Islet of Langerhans (tissue), 1 donor: ENCODE measurements around the gene USP37.

ENCODE experiments used
- FAIRE-seq: peaks from one replicate; lab custom pipeline; 2011; peaks lifted over from hg19 to GRCh38; lab: Jason Lieb, UNC

The USP37 gene

GRCh38 chr2:218430721-218431120 is 137.4 kb downstream of the USP37 start:
- FAIRE-seq: no peak

- no peak for FAIRE-seq
These were observed 138.0 kb downstream of the USP37 start for GRCh38 chr2:218429911-218430692.

- FAIRE-seq: no peak
These were observed 139.1 kb downstream of the USP37 start for GRCh38 chr2:218428846-218429558.

- no peak for FAIRE-seq
These were observed 140.4 kb downstream of the USP37 start for GRCh38 chr2:218427741-218428140.

- FAIRE-seq: no peak
These were observed 142.6 kb downstream of the USP37 start for GRCh38 chr2:218425531-218425930.

GRCh38 chr2:218423584-218423983 is 144.6 kb downstream of the USP37 start:
- no peak for FAIRE-seq

- no peak for FAIRE-seq
These were observed 145.6 kb downstream of the USP37 start for GRCh38 chr2:218422403-218423086.

- no peak for FAIRE-seq
These were observed 147.1 kb downstream of the USP37 start for GRCh38 chr2:218421027-218421426.

GRCh38 chr2:218419630-218420216 is 148.4 kb downstream of the USP37 start:
- no peak for FAIRE-seq

GRCh38 chr2:218418717-218419458 is 149.3 kb downstream of the USP37 start, which contains the start of gene VIL1:
TSS of gene VIL1 (plus strand) at chr2:218419123. CDS start at chr2:218423779, 4,656 bp downstream.
- no peak for FAIRE-seq

GRCh38 chr2:218418321-218418716 is 149.8 kb downstream of the USP37 start:
- FAIRE-seq: no peak

GRCh38 chr2:218407717-218408116 is 160.4 kb downstream of the USP37 start:
- no peak for FAIRE-seq

- no peak for FAIRE-seq
These were observed 161.1 kb downstream of the USP37 start for GRCh38 chr2:218406949-218407618.

- FAIRE-seq: no peak
These were observed 161.8 kb downstream of the USP37 start for GRCh38 chr2:218406209-218406948.

GRCh38 chr2:218405746-218406208 is 162.4 kb downstream of the USP37 start:
- FAIRE-seq: no peak

GRCh38 chr2:218405086-218405745 is 162.9 kb downstream of the USP37 start:
- FAIRE-seq: no peak

- FAIRE-seq: no peak
These were observed 163.6 kb downstream of the USP37 start for GRCh38 chr2:218404351-218405085.

- no peak for FAIRE-seq
These were observed 164.3 kb downstream of the USP37 start for GRCh38 chr2:218403810-218404209.

- FAIRE-seq: no peak
These were observed 165.2 kb downstream of the USP37 start for GRCh38 chr2:218402911-218403411.
